IPS DF 6.9 (cell line): ENCODE data around the gene CCDC149.
A peak's percentile ranks its signal among the peaks of the same experiment; 100 is the strongest.

Experiments used
- DNase-seq: peaks from one replicate; pipeline ENCODE4 v3.0.0-alpha.2; 2013; ENCODE audit warnings: low read depth, low spot score
- H3K27ac ChIP-seq: one replicate; pipeline ENCODE4 v1.5.1; 2013; ENCODE audit warnings: low read length, control low read depth
- H3K27me3 ChIP-seq: 2 replicates; pipeline ENCODE4 v1.6.1; 2013; ENCODE audit warnings: mild to moderate bottlenecking, low read length; ENCODE audit not compliant: control insufficient read depth, insufficient read depth
- H3K36me3 ChIP-seq: 2 replicates; pipeline ENCODE4 v1.6.1; 2013; ENCODE audit warnings: low read length; ENCODE audit not compliant: control insufficient read depth, insufficient read depth
- H3K4me1 ChIP-seq: 2 replicates; pipeline ENCODE4 v1.6.1; 2013; ENCODE audit warnings: low read length; ENCODE audit not compliant: control insufficient read depth, insufficient read depth
- H3K4me3 ChIP-seq: 2 replicates; pipeline ENCODE4 v1.5.1; 2013; ENCODE audit warnings: mild to moderate bottlenecking, low read length
- H3K9me3 ChIP-seq: 2 replicates; pipeline ENCODE4 v1.6.1; 2013; ENCODE audit warnings: low read length, inconsistent platforms; ENCODE audit not compliant: control insufficient read depth, insufficient read depth
- WGBS: extraction: QIAGEN DNeasy Blood & Tissue Kit; methylation state at CpG from one replicate; pipeline ENCODE4 v1.1.7; 2013; ENCODE audit warnings: mixed read lengths, missing lambda C conversion rate; ENCODE audit not compliant: insufficient read length, insufficient coverage; 5-methylcytosine and 5-hydroxymethylcytosine counted together

Gene CCDC149

GRCh38 chr4:24912252-24913118 is at the start of gene CCDC149:
TSS of gene CCDC149 (minus strand) at chr4:24913042. CDS start at chr4:24912864, 178 bp downstream.
- Histone ChIP-seq H3K36me3 (no peaks in the 10 kb centered on the region), H3K4me1 (peaks cover 4% of the 10 kb centered on the region), H3K9me3 (peaks cover 1% of the 10 kb centered on the region; the same call in 1 of the 2 replicates), H3K27me3 (no peaks in the 10 kb centered on the region), H3K4me3 (peak within 1 kb of the TSS; percentile 43; the same call in 1 of the 2 replicates), H3K27ac (no peak within 1 kb of the TSS)
- no peak for DNase-seq
- WGBS = no CpG with 5 or more reads among the region's 92 CpGs

- H3K27me3 ChIP-seq = no peaks in the 10 kb centered on the region
- no peaks in the 10 kb centered on the region for H3K36me3 ChIP-seq
- no peaks in the 10 kb centered on the region for H3K9me3 ChIP-seq
- DNase-seq = no peak
- H3K4me1 ChIP-seq = no peaks in the 10 kb centered on the region
- no CpG with 5 or more reads among the region's 2 CpGs for WGBS
- no peak overlapping the region for H3K27ac ChIP-seq
- no peak overlapping the region for H3K4me3 ChIP-seq
These were observed 45.0 kb upstream of the CCDC149 start for GRCh38 chr4:24957886-24958285.

GRCh38 chr4:24956763-24957162 is 43.9 kb upstream of the CCDC149 start:
- no peaks in the 10 kb centered on the region for H3K9me3 ChIP-seq
- no peaks in the 10 kb centered on the region for H3K4me1 ChIP-seq
- no CpG with 5 or more reads among the region's 2 CpGs for WGBS
- H3K4me3 ChIP-seq = no peak overlapping the region
- DNase-seq = no peak
- H3K36me3 ChIP-seq = no peaks in the 10 kb centered on the region
- no peaks in the 10 kb centered on the region for H3K27me3 ChIP-seq
- no peak overlapping the region for H3K27ac ChIP-seq

- DNase-seq = no peak
- Histone ChIP-seq H3K4me1 (no peaks in the 10 kb centered on the region), H3K4me3 (no peak overlapping the region), H3K27ac (no peak overlapping the region), H3K27me3 (no peaks in the 10 kb centered on the region), H3K9me3 (no peaks in the 10 kb centered on the region), H3K36me3 (no peaks in the 10 kb centered on the region)
- WGBS = no CpG with 5 or more reads among the region's 2 CpGs
These were observed 43.2 kb upstream of the CCDC149 start for GRCh38 chr4:24956091-24956490.

- no peaks in the 10 kb centered on the region for H3K27me3 ChIP-seq
- no peak overlapping the region for H3K4me3 ChIP-seq
- DNase-seq = no peak
- H3K27ac ChIP-seq = no peak overlapping the region
- no peaks in the 10 kb centered on the region for H3K9me3 ChIP-seq
- H3K4me1 ChIP-seq = no peaks in the 10 kb centered on the region
- WGBS = no CpG with 5 or more reads among the region's 4 CpGs
- no peaks in the 10 kb centered on the region for H3K36me3 ChIP-seq
These were observed 39.8 kb upstream of the CCDC149 start for GRCh38 chr4:24952667-24953066.

GRCh38 chr4:24949970-24950369 is 37.1 kb upstream of the CCDC149 start:
- Histone ChIP-seq H3K27ac (no peak overlapping the region), H3K4me1 (no peaks in the 10 kb centered on the region), H3K27me3 (no peaks in the 10 kb centered on the region), H3K9me3 (no peaks in the 10 kb centered on the region), H3K4me3 (no peak overlapping the region), H3K36me3 (no peaks in the 10 kb centered on the region)
- no peak for DNase-seq

- Histone ChIP-seq H3K9me3 (no peaks in the 10 kb centered on the region; the same call in 1 of the 2 replicates), H3K27me3 (no peaks in the 10 kb centered on the region), H3K36me3 (no peaks in the 10 kb centered on the region), H3K27ac (no peak overlapping the region), H3K4me3 (no peak overlapping the region), H3K4me1 (no peaks in the 10 kb centered on the region)
- DNase-seq = no peak
- no CpG with 5 or more reads among the region's 1 CpG for WGBS
These were observed 25.1 kb upstream of the CCDC149 start for GRCh38 chr4:24937917-24938281.

GRCh38 chr4:24937176-24937916 is 24.5 kb upstream of the CCDC149 start:
- Histone ChIP-seq H3K27ac (no peak overlapping the region), H3K4me3 (no peak overlapping the region), H3K9me3 (no peaks in the 10 kb centered on the region; the same call in 1 of the 2 replicates), H3K4me1 (no peaks in the 10 kb centered on the region), H3K27me3 (no peaks in the 10 kb centered on the region), H3K36me3 (no peaks in the 10 kb centered on the region)
- no peak for DNase-seq
- no CpG with 5 or more reads among the region's 5 CpGs for WGBS

- Histone ChIP-seq H3K27me3 (no peaks in the 10 kb centered on the region), H3K9me3 (no peaks in the 10 kb centered on the region; the same call in 1 of the 2 replicates), H3K4me1 (no peaks in the 10 kb centered on the region), H3K36me3 (no peaks in the 10 kb centered on the region), H3K27ac (no peak overlapping the region), H3K4me3 (no peak overlapping the region)
- no CpG with 5 or more reads among the region's 2 CpGs for WGBS
- DNase-seq = no peak
These were observed 23.0 kb upstream of the CCDC149 start for GRCh38 chr4:24935856-24936255.

GRCh38 chr4:24934311-24934710 is 21.5 kb upstream of the CCDC149 start:
- Histone ChIP-seq H3K36me3 (no peaks in the 10 kb centered on the region), H3K4me1 (no peaks in the 10 kb centered on the region), H3K4me3 (no peak overlapping the region), H3K27me3 (no peaks in the 10 kb centered on the region), H3K27ac (no peak overlapping the region), H3K9me3 (no peaks in the 10 kb centered on the region; the same call in 1 of the 2 replicates)
- no peak for DNase-seq
